ENCODE results near the gene BRAF. TPM values are rescaled to one million over a fixed set of nuclear protein-coding genes. Genes with fewer than 3 reads are reported as not detected.

Gene BRAF
- total RNA-seq, 1 experiment from 2014 or later, result 15.2 TPM

DNA sequence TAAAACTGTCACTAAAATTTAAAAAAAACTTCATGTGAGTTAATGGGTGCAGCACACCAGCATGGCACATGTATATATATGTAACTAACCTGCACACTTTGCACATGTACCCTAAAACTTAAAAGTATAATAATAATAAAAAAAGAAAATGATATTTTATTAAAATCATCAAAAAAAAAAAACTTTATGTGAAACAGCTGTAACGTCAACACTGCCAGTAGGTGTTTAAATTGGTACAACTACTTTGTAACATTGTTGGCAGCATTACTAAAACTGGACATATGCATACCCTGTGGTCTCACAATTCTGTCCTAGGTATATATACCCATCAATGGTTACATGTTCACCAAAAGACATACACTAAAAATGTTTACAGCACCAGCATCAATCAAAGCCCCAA, 146.2 kb downstream of the BRAF start:
- Histone ChIP-seq H3K4me3 (ENCODE audit: low read length) (no peak overlapping the region), H3K27ac (ENCODE audit: low read length) (no peak overlapping the region), H2AFZ (ENCODE audit: low read length) (no peak overlapping the region), H3K4me1 (ENCODE audit: insufficient read depth, low read length) (no peaks in the 10 kb centered on the region), H3K27me3 (ENCODE audit: low read length) (no peaks in the 10 kb centered on the region), H3K9me2 (replicated peaks; ENCODE audit: low read length) (no peaks in the 10 kb centered on the region), H3K79me2 (ENCODE audit: low read length) (no peaks in the 10 kb centered on the region), H3F3A (ENCODE audit: low read length, unreplicated experiment) (no peaks in the 10 kb centered on the region), H3K9me3 (ENCODE audit: low read length) (no peaks in the 10 kb centered on the region), H3K4me2 (ENCODE audit: low read length) (no peak overlapping the region), H3K36me3 (ENCODE audit: low read depth, low read length) (peaks cover 3% of the 10 kb centered on the region), H4K20me1 (ENCODE audit: low read length) (no peaks in the 10 kb centered on the region), H3K9ac (ENCODE audit: low read length) (no peak overlapping the region)
- ChIA-PET POLR2A (ENCODE audit: unreplicated experiment) (no interaction called here), CTCF (no interaction called here)
- no peak for ATAC-seq
- DNase-seq, result no peak
- no TSS peak for BruUV-seq (replicated peaks)
- TF ChIP-seq, protein P1, sequence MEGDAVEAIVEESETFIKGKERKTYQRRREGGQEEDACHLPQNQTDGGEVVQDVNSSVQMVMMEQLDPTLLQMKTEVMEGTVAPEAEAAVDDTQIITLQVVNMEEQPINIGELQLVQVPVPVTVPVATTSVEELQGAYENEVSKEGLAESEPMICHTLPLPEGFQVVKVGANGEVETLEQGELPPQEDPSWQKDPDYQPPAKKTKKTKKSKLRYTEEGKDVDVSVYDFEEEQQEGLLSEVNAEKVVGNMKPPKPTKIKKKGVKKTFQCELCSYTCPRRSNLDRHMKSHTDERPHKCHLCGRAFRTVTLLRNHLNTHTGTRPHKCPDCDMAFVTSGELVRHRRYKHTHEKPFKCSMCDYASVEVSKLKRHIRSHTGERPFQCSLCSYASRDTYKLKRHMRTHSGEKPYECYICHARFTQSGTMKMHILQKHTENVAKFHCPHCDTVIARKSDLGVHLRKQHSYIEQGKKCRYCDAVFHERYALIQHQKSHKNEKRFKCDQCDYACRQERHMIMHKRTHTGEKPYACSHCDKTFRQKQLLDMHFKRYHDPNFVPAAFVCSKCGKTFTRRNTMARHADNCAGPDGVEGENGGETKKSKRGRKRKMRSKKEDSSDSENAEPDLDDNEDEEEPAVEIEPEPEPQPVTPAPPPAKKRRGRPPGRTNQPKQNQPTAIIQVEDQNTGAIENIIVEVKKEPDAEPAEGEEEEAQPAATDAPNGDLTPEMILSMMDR (conservative IDR thresholded peaks at IDR 0.05; ENCODE audit: low read depth, low read length), result no peak
- TF ChIP-seq EZH2 (IDR thresholded peaks at IDR 0.05; ENCODE audit: low read length, unreplicated experiment) (no peak), EZH2phosphoT487 (IDR thresholded peaks at IDR 0.05; ENCODE audit: borderline replicate concordance, low read length) (no peak)
- intact Hi-C loops (cut with micrococcal nuclease), result no loop called here

DNA sequence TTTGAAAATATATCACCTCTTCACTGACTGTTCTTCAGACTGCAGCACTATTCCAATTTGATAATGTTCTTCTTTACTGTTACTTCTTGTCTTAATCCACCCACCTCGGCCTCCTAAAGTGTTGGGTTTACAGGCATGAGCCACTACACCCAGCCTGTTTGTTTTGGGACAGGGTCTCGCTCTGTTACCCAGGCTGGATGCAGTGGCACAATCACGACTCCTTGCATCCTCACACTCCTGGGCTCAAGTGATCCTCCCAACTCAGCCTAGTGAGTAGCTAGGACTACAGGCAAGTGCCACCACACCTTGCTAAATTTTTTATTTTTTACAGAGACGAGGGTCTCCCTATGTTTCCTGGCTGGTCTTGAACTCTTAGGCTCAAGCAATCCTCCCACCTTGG, 150.4 kb downstream of the BRAF start:
- no peak overlapping the region for H3K4me2 ChIP-seq (ENCODE audit: low read length)
- BruUV-seq (replicated peaks), result no TSS peak
- H3K27me3 ChIP-seq (ENCODE audit: low read length), result no peaks in the 10 kb centered on the region
- TF ChIP-seq, protein P1 (conservative IDR thresholded peaks at IDR 0.05; ENCODE audit: low read depth, low read length), result no peak
- no peak for TF ChIP-seq EZH2phosphoT487 (IDR thresholded peaks at IDR 0.05; ENCODE audit: borderline replicate concordance, low read length)
- TF ChIP-seq EZH2 (IDR thresholded peaks at IDR 0.05; ENCODE audit: low read length, unreplicated experiment), result no peak
- no peaks in the 10 kb centered on the region for H3K9me2 ChIP-seq (replicated peaks; ENCODE audit: low read length)
- no peak overlapping the region for H2AFZ ChIP-seq (ENCODE audit: low read length)
- ChIA-PET CTCF (no interaction called here), POLR2A (ENCODE audit: unreplicated experiment) (no interaction called here)
- no peak for DNase-seq
- no peaks in the 10 kb centered on the region for H3K4me1 ChIP-seq (ENCODE audit: insufficient read depth, low read length)
- no peaks in the 10 kb centered on the region for H3K9me3 ChIP-seq (ENCODE audit: low read length)
- no peaks in the 10 kb centered on the region for H4K20me1 ChIP-seq (ENCODE audit: low read length)
- peaks cover 3% of the 10 kb centered on the region for H3K36me3 ChIP-seq (ENCODE audit: low read depth, low read length)
- H3K9ac ChIP-seq (ENCODE audit: low read length), result no peak overlapping the region
- no peak overlapping the region for H3K4me3 ChIP-seq (ENCODE audit: low read length)
- no peak overlapping the region for H3K27ac ChIP-seq (ENCODE audit: low read length)
- no peaks in the 10 kb centered on the region for H3F3A ChIP-seq (ENCODE audit: low read length, unreplicated experiment)
- intact Hi-C loops (cut with micrococcal nuclease), result no loop called here
- H3K79me2 ChIP-seq (ENCODE audit: low read length), result no peaks in the 10 kb centered on the region
- ATAC-seq, result no peak

DNA sequence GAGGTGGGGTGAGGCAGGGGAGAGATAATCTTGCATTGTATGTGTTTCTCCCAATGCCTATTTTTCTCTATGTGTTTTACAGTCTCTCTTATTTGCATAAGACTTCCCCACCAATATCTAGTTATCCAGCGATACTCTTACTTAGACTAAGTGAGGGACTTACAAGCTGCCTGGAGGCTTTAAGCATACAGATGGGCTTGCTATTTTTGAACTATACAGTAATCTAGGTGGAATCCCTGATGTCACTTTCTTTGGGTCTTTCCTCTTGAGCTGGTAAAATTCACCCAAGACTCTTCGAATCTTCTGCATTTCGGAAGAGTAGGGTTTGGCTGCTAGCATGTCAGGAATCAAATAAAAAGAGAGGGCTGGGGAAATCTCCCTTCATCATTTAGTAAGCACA, 151.6 kb downstream of the BRAF start:
- Histone ChIP-seq H2AFZ (ENCODE audit: low read length) (no peak overlapping the region), H3K9me2 (replicated peaks; ENCODE audit: low read length) (no peaks in the 10 kb centered on the region), H3K4me1 (ENCODE audit: insufficient read depth, low read length) (no peaks in the 10 kb centered on the region), H3K79me2 (ENCODE audit: low read length) (no peaks in the 10 kb centered on the region), H3K9ac (ENCODE audit: low read length) (no peak overlapping the region), H3K4me2 (ENCODE audit: low read length) (no peak overlapping the region), H3K27me3 (ENCODE audit: low read length) (no peaks in the 10 kb centered on the region), H3K4me3 (ENCODE audit: low read length) (no peak overlapping the region), H4K20me1 (ENCODE audit: low read length) (no peaks in the 10 kb centered on the region), H3K36me3 (ENCODE audit: low read depth, low read length) (peaks cover 3% of the 10 kb centered on the region), H3K9me3 (ENCODE audit: low read length) (no peaks in the 10 kb centered on the region), H3K27ac (ENCODE audit: low read length) (no peak overlapping the region), H3F3A (ENCODE audit: low read length, unreplicated experiment) (no peaks in the 10 kb centered on the region)
- ChIA-PET POLR2A (ENCODE audit: unreplicated experiment) (no interaction called here), CTCF (no interaction called here)
- DNase-seq (no peak), ATAC-seq (no peak)
- TF ChIP-seq, protein P1 (conservative IDR thresholded peaks at IDR 0.05; ENCODE audit: low read depth, low read length), result no peak
- no peak for TF ChIP-seq EZH2 (IDR thresholded peaks at IDR 0.05; ENCODE audit: low read length, unreplicated experiment)
- TF ChIP-seq EZH2phosphoT487 (IDR thresholded peaks at IDR 0.05; ENCODE audit: borderline replicate concordance, low read length), result no peak
- no TSS peak for BruUV-seq (replicated peaks)
- intact Hi-C loops (cut with micrococcal nuclease), result no loop called here

Data from PC-3 (cell line).